Measurements from ENCODE around the gene NOVA1. TPM values are rescaled to one million over a fixed set of nuclear protein-coding genes. Genes with fewer than 3 reads are reported as not detected.

The NOVA1 gene
- total and polyA plus RNA-seq, 2 donors (not counting 3 experiments of a cell fraction or from before 2014, with no cell fraction given), result 2.7 to 3.3 TPM

DNA sequence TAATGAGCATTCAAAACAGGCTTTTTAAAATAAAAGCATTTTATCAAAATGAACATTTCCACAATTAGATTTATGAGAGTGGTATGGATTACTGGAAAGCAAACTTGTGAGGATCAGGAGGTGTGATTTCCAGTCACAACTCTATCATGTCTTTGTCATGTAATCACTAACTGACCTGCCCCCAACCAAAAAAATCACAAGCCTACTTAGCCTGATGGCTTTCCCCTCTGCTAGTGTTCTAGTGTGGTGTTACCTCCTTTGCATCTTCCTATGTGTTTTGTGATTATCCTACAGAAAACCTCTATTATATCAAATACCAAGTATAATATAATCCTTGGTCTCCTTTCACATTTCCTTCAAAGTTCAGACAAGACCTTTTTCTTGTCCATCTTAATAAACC lies 168.6 kb downstream of the NOVA1 start:
- Histone ChIP-seq H3K27ac (ENCODE audit: insufficient read depth, low read depth, low read length) (no peak overlapping the region), H3K36me3 (ENCODE audit: control insufficient read depth in 2 of 2, extremely low read depth in 1 of 2, insufficient read depth in 2 of 2, low read length in 2 of 2) (no peaks in the 10 kb centered on the region), H3K4me2 (ENCODE audit: insufficient read depth, low read length) (no peak overlapping the region), H3K4me3 (replicated peaks in 1 of 3; ENCODE audit: insufficient read depth in 1 of 3, low read depth in 1 of 3, low read length in 3 of 3) (no peak overlapping the region), H3K9me1 (replicated peaks; ENCODE audit: control insufficient read depth, extremely low read depth, insufficient read depth, low read length) (no peaks in the 10 kb centered on the region), H3K4me1 (ENCODE audit: control insufficient read depth, extremely low read depth, insufficient read depth, low read length) (no peaks in the 10 kb centered on the region), H4K20me1 (replicated peaks; ENCODE audit: control insufficient read depth, extremely low read depth, insufficient read depth, low read length) (no peaks in the 10 kb centered on the region), H3K79me2 (ENCODE audit: control insufficient read depth, insufficient read depth, low read length) (no peaks in the 10 kb centered on the region), H3K9ac (replicated peaks; ENCODE audit: extremely low read depth, insufficient read depth, low read length) (no peak overlapping the region), H2AFZ (ENCODE audit: low read depth, low read length) (no peak overlapping the region), H3K27me3 (ENCODE audit: control insufficient read depth in 2 of 2, insufficient read depth in 2 of 2, low read length in 2 of 2) (no peaks in the 10 kb centered on the region), H3K9me3 (replicated peaks; ENCODE audit: control insufficient read depth, insufficient read depth, low read length) (no peaks in the 10 kb centered on the region)
- TF ChIP-seq JUN (IDR thresholded peaks at IDR 0.05; ENCODE audit: borderline replicate concordance, insufficient read depth, insufficient read length, low read depth), result no peak
- ChIA-PET CTCF (no interaction called here), POLR2A (no interaction called here)
- FAIRE-seq (no peak), DNase-seq (ENCODE audit: low read depth, low spot score) (no peak)
- intact Hi-C loops (cut with micrococcal nuclease) (no loop called here), dilution Hi-C loops (cut with MboI; ENCODE audit: extremely low pct_ligation_motif_present, low sequenced_read_pairs) (no loop called here)
- BruUV-seq (replicated peaks), result no TSS peak

DNA sequence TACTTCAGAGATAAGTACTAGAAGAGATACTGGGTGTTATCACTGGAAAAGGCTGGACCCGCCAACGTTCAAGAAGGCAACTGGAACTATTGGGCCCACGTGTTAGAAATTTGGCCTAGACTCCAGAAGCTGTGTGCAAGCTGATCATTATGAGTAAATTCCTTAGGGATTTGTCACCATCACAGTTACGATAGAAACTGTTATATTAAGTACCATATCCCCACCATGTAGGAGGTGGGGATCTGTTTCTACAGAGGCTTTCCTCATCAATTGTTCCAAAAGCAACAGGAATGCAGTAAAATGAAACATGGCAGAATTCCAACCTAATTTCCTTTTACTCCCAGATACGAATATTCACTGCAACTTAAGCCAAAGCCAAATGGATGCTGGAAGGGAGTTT lies 170.7 kb downstream of the NOVA1 start:
- intact Hi-C loops (cut with micrococcal nuclease) (no loop called here), dilution Hi-C loops (cut with MboI; ENCODE audit: extremely low pct_ligation_motif_present, low sequenced_read_pairs) (no loop called here)
- FAIRE-seq (no peak), DNase-seq (ENCODE audit: low read depth, low spot score) (peak; percentile 58)
- Histone ChIP-seq H3K27me3 (ENCODE audit: control insufficient read depth in 2 of 2, insufficient read depth in 2 of 2, low read length in 2 of 2) (no peaks in the 10 kb centered on the region), H4K20me1 (replicated peaks; ENCODE audit: control insufficient read depth, extremely low read depth, insufficient read depth, low read length) (no peaks in the 10 kb centered on the region), H3K27ac (ENCODE audit: insufficient read depth, low read depth, low read length) (no peak overlapping the region), H3K79me2 (ENCODE audit: control insufficient read depth, insufficient read depth, low read length) (no peaks in the 10 kb centered on the region), H3K36me3 (ENCODE audit: control insufficient read depth in 2 of 2, extremely low read depth in 1 of 2, insufficient read depth in 2 of 2, low read length in 2 of 2) (no peaks in the 10 kb centered on the region), H3K4me1 (ENCODE audit: control insufficient read depth, extremely low read depth, insufficient read depth, low read length) (no peaks in the 10 kb centered on the region), H3K4me2 (ENCODE audit: insufficient read depth, low read length) (peak overlapping the region; percentile 4), H3K4me3 (replicated peaks in 1 of 3; ENCODE audit: insufficient read depth in 1 of 3, low read depth in 1 of 3, low read length in 3 of 3) (no peak overlapping the region), H3K9me3 (replicated peaks; ENCODE audit: control insufficient read depth, insufficient read depth, low read length) (no peaks in the 10 kb centered on the region), H3K9me1 (replicated peaks; ENCODE audit: control insufficient read depth, extremely low read depth, insufficient read depth, low read length) (no peaks in the 10 kb centered on the region), H3K9ac (replicated peaks; ENCODE audit: extremely low read depth, insufficient read depth, low read length) (no peak overlapping the region), H2AFZ (ENCODE audit: low read depth, low read length) (no peak overlapping the region)
- TF ChIP-seq MYC (IDR thresholded peaks at IDR 0.05; ENCODE audit: low read depth, low read length), result no peak
- TF ChIP-seq POLR2AphosphoS5 (IDR thresholded peaks at IDR 0.05; ENCODE audit: insufficient read depth, low read depth, low read length), result no peak
- TF ChIP-seq JUN (IDR thresholded peaks at IDR 0.05; ENCODE audit: borderline replicate concordance, insufficient read depth, insufficient read length, low read depth), result no peak
- TF ChIP-seq, protein P1, sequence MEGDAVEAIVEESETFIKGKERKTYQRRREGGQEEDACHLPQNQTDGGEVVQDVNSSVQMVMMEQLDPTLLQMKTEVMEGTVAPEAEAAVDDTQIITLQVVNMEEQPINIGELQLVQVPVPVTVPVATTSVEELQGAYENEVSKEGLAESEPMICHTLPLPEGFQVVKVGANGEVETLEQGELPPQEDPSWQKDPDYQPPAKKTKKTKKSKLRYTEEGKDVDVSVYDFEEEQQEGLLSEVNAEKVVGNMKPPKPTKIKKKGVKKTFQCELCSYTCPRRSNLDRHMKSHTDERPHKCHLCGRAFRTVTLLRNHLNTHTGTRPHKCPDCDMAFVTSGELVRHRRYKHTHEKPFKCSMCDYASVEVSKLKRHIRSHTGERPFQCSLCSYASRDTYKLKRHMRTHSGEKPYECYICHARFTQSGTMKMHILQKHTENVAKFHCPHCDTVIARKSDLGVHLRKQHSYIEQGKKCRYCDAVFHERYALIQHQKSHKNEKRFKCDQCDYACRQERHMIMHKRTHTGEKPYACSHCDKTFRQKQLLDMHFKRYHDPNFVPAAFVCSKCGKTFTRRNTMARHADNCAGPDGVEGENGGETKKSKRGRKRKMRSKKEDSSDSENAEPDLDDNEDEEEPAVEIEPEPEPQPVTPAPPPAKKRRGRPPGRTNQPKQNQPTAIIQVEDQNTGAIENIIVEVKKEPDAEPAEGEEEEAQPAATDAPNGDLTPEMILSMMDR (IDR thresholded peaks at IDR 0.05; ENCODE audit: extremely low read depth in 1 of 2, insufficient read depth in 1 of 2, low read depth in 1 of 2, low read length in 2 of 2), result no peak
- no peak for TF ChIP-seq GATA2 (IDR thresholded peaks at IDR 0.05; ENCODE audit: insufficient read depth, insufficient read length, low read depth, low read length)
- TF ChIP-seq POLR2A (IDR thresholded peaks at IDR 0.05; ENCODE audit: low read depth, low read length), result no peak
- no peak for TF ChIP-seq FOS (IDR thresholded peaks at IDR 0.05; ENCODE audit: borderline replicate concordance, insufficient read depth, low read length)
- TF ChIP-seq, protein P2, sequence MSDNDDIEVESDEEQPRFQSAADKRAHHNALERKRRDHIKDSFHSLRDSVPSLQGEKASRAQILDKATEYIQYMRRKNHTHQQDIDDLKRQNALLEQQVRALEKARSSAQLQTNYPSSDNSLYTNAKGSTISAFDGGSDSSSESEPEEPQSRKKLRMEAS (IDR thresholded peaks at IDR 0.05; ENCODE audit: insufficient read depth, insufficient read length), result no peak
- TF ChIP-seq EZH2 (IDR thresholded peaks at IDR 0.05; ENCODE audit: borderline replicate concordance, low read depth, low read length, severe bottlenecking), result no peak
- no TSS peak for BruUV-seq (replicated peaks)
- ChIA-PET CTCF (no interaction called here), POLR2A (no interaction called here)

Data from endothelial cell of umbilical vein (primary cell).